Naive B cell (primary cell): ENCODE data around the gene DIP2B. TPM values are rescaled to one million over a fixed set of nuclear protein-coding genes. Genes with fewer than 3 reads are reported as not detected.
A peak's percentile ranks its signal among the peaks of the same experiment; 100 is the strongest.
"Not testable (repeated sequence)": the region's sequence is repeated elsewhere in the genome, so short reads cannot be mapped to it uniquely, and the experiment has no call there.

ENCODE experiments used
- ATAC-seq, 2 donors: fragments of 150-1000 bp; cut with Tn5 transposase; 2 replicates each; pipeline ENCODE4 v1.10.0; 2021; ENCODE audit warnings: low read depth in 2 of 2, mild to moderate bottlenecking in 2 of 2, moderate library complexity in 2 of 2
- DNase-seq: peaks from one replicate; pipeline ENCODE4 v3.0.0; 2022
- H3K27ac Mint-ChIP-seq, 6 donors: one replicate each; pipeline ENCODE4 v1.8.0; 2020 to 2022; ENCODE audit warnings: mild to moderate bottlenecking in 6 of 6, mixed read lengths in 6 of 6, moderate library complexity in 5 of 6, inconsistent platforms in 2 of 6
- H3K27me3 Mint-ChIP-seq, 3 donors: one replicate each; pipeline ENCODE4 v1.8.0; 2021 to 2022; ENCODE audit warnings: mixed read lengths in 3 of 3, mild to moderate bottlenecking in 1 of 3
- H3K36me3 Mint-ChIP-seq, 2 donors: one replicate each; pipeline ENCODE4 v1.8.0; 2020 to 2022; ENCODE audit warnings: mixed read lengths in 2 of 2, inconsistent platforms in 1 of 2, mild to moderate bottlenecking in 1 of 2
- H3K4me1 Mint-ChIP-seq, 3 donors: one replicate each; pipeline ENCODE4 v1.8.0; 2020 to 2022; ENCODE audit warnings: mixed read lengths in 3 of 3, inconsistent platforms in 1 of 3, mild to moderate bottlenecking in 1 of 3, moderate library complexity in 1 of 3
- H3K4me3 Mint-ChIP-seq, 8 donors: one replicate each; pipeline ENCODE4 v1.8.0; 2020 to 2022; ENCODE audit warnings: mild to moderate bottlenecking in 8 of 8, mixed read lengths in 8 of 8, moderate library complexity in 8 of 8, inconsistent platforms in 2 of 8
- H3K9me3 Mint-ChIP-seq, 7 donors: one replicate each; pipeline ENCODE4 v1.8.0; 2020 to 2022; ENCODE audit warnings: mixed read lengths in 7 of 7, mild to moderate bottlenecking in 5 of 7, inconsistent platforms in 2 of 7, moderate library complexity in 1 of 7
- polyA plus RNA-seq, 6 donors: library from polyadenylated mRNA; unstranded; fragments of 300-500 nt; fragmentation: Illumina TruSeq; gene quantifications; one replicate each; pipeline ENCODE4 v1.2.3, GENCODE V29; 2021; ENCODE audit warnings: low read depth in 6 of 6

Gene DIP2B
- polyA plus RNA-seq, 6 donors from 2014 or later, result 13.4 to 26.7 (median 18.1) TPM

DNA sequence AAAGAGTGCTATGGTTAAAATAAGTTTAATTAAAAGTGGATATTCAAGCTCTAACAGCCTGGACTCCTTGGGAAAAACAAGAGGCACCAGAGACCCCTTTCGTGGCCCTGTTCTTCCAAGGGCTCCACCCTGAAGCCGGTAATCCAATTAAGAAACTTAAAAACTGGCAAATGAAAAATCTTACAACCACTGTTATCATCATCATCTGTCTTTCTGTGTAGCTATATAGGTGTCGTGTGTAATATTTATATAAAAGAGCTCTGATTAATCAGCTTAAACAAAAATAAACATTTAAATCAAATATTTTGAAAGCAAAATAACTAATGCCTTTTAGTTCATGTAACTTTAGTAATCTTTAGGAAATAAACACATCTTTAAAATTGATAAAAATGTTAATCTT is 263.6 kb downstream of the DIP2B start:
- no peak for ATAC-seq
- no peak overlapping the region for H3K4me3 Mint-ChIP-seq
- peaks cover 0 to 3% (median 0%) of the 10 kb centered on the region in 7 donors for H3K9me3 Mint-ChIP-seq
- no peak for DNase-seq
- peaks cover 20 to 28% (median 27%) of the 10 kb centered on the region in 3 donors for H3K4me1 Mint-ChIP-seq
- no peak overlapping the region for H3K27ac Mint-ChIP-seq
- peaks cover 16 to 19% of the 10 kb centered on the region in 2 donors for H3K36me3 Mint-ChIP-seq
- no peaks in the 10 kb centered on the region for H3K27me3 Mint-ChIP-seq

DNA sequence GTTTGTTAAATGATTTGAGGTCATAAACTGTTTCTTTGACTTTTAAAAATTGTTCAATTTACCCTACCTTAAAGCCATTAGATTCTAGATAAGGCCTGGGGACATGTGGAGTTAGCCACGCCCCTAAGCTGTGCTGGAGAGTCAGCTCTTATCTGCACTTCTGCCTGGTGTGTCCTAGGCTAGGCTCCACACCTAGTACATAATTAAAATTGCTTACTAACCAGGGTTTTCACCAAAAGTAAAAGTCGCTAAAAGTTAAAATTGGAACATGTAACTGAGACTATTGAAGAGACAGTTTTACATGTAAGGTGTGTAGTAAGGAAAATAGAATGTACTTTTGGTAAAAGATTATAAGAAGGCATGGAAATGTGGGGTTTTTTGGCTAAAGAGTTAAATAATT is 264.0 kb downstream of the DIP2B start:
- H3K9me3 Mint-ChIP-seq, DNase-seq, H3K27ac Mint-ChIP-seq, H3K27me3 Mint-ChIP-seq, ATAC-seq, H3K4me3 Mint-ChIP-seq: not testable (repeated sequence)
- Mint-ChIP-seq H3K4me1 (peaks cover 24 to 30% (median 24%) of the 10 kb centered on the region in 3 donors), H3K36me3 (peaks cover 16 to 19% of the 10 kb centered on the region in 2 donors)

DNA sequence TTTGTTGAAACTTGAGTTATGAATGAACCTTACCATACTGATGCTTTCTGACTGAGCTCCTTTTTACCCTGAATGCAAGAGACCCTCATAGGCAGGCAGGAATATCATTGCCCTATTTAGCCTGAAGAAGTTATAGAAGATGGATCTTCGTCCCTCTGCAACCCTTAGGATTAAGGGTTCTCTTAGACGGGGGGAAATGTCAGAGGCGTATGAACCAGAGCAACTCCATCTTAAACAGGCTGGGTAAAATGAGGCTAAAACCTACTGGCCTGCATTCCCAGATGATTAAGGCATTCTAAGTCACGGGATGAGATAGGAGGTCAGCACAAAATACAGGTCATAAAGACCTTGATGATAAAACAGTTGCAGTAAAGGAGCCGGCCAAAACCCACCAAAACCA is 266.6 kb downstream of the DIP2B start:
- Mint-ChIP-seq H3K27ac (peak overlapping the region in 1 of 6 donors; percentile 37), H3K4me1 (peaks cover 16 to 23% (median 17%) of the 10 kb centered on the region in 3 donors), H3K36me3 (peaks cover 16 to 19% of the 10 kb centered on the region in 2 donors), H3K4me3 (peak overlapping the region in 1 of 8 donors; percentile 24), H3K27me3 (no peaks in the 10 kb centered on the region), H3K9me3 (peaks cover 0 to 3% (median 0%) of the 10 kb centered on the region in 7 donors)
- DNase-seq, result no peak
- ATAC-seq, result no peak

DNA sequence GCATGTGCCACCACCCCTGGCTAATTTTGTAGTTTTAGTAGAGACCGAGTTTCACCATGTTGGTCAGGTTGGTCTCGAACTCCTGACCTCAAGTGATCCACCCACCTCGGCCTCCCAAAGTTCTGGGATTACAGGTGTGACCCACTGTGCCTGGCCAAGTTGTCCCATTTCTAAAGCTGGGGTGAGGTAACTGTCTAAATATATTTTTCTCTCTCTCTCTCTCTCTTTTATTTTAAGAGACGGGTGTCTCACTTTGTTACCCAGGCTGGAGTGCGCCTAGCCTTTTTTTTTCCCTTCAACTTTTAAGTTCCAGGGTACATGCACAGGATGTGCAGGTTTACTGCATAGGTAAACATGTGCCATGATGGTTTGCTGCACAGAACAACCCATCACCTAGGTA is 267.7 kb downstream of the DIP2B start:
- peaks cover 16 to 19% of the 10 kb centered on the region in 2 donors for H3K36me3 Mint-ChIP-seq
- peaks cover 12 to 24% (median 13%) of the 10 kb centered on the region in 3 donors for H3K4me1 Mint-ChIP-seq
- no peak for DNase-seq
- H3K27me3 Mint-ChIP-seq, result no peaks in the 10 kb centered on the region
- no peak for ATAC-seq
- H3K4me3 Mint-ChIP-seq, result no peak overlapping the region
- peaks cover 0 to 3% (median 0%) of the 10 kb centered on the region in 7 donors for H3K9me3 Mint-ChIP-seq
- no peak overlapping the region for H3K27ac Mint-ChIP-seq

DNA sequence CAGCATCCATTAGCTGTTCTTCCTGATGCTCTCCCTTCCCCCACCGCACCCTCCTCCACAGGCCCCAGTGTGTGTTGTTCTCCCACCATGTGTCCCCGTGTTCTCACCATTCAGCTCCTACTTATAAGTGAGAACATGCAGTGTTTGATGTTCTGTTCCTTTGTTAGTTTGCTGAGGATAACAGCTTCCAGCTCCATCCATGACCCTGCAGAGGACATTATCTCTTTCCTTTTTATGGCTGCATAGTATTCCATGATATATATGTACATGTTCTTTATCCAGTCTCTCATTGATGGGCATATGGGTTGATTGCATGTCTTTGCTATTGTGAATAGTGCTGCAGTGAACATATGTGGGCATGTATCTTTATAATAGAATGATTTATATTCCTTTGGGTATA is 268.1 kb downstream of the DIP2B start:
- DNase-seq (no peak), ATAC-seq (no peak)
- H3K9me3 Mint-ChIP-seq, result peaks cover 0 to 3% (median 0%) of the 10 kb centered on the region in 7 donors
- H3K27ac Mint-ChIP-seq, result no peak overlapping the region
- H3K36me3 Mint-ChIP-seq, result peaks cover 16 to 19% of the 10 kb centered on the region in 2 donors
- H3K4me3 Mint-ChIP-seq, result no peak overlapping the region
- H3K4me1 Mint-ChIP-seq, result peaks cover 12 to 24% (median 13%) of the 10 kb centered on the region in 3 donors
- H3K27me3 Mint-ChIP-seq, result no peaks in the 10 kb centered on the region

DNA sequence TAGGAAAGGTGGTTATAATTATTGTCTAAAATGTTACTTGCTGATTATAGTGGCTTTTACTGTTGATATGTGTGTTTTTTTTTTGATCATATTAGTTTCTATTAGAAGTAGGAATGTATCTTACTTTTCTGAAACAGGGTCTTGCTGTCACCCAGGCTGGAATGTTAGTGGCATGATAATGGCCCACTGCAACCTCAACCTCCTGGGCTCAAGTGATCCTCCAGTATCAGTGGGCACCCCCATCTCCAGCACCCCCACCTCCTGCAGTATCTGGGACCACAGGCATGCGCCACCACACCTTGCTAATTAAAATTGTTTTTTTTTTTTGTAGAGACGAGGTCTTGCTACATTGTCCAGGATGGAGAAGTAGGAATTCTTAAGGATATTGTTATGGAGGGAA is 270.5 kb downstream of the DIP2B start:
- Mint-ChIP-seq H3K4me3 (no peak overlapping the region), H3K27me3 (no peaks in the 10 kb centered on the region), H3K4me1 (peaks cover 14 to 25% (median 23%) of the 10 kb centered on the region in 3 donors), H3K36me3 (peaks cover 16 to 25% of the 10 kb centered on the region in 2 donors), H3K27ac (peak overlapping the region in 1 of 6 donors; percentile 60), H3K9me3 (peaks cover 0 to 3% (median 0%) of the 10 kb centered on the region in 7 donors)
- no peak for ATAC-seq
- no peak for DNase-seq

GRCh38 chr12:50776749-50777728 is 272.3 kb downstream of the DIP2B start:
- DNase-seq (no peak), ATAC-seq (no peak)
- peaks cover 0 to 3% (median 0%) of the 10 kb centered on the region in 7 donors for H3K9me3 Mint-ChIP-seq
- H3K27ac Mint-ChIP-seq, result peak overlapping the region in 2 of 6 donors; percentile 38 to 62
- H3K4me3 Mint-ChIP-seq, result no peak overlapping the region
- H3K4me1 Mint-ChIP-seq, result peaks cover 14 to 25% (median 23%) of the 10 kb centered on the region in 3 donors
- H3K36me3 Mint-ChIP-seq, result peaks cover 12 to 14% of the 10 kb centered on the region in 2 donors
- no peaks in the 10 kb centered on the region for H3K27me3 Mint-ChIP-seq

GRCh38 chr12:50778663-50779590 is 274.1 kb downstream of the DIP2B start:
- Mint-ChIP-seq H3K27ac (peak overlapping the region in 2 of 6 donors; percentile 31 to 65), H3K27me3 (no peaks in the 10 kb centered on the region), H3K36me3 (peaks cover 6% of the 10 kb centered on the region in 2 donors), H3K4me3 (no peak overlapping the region), H3K4me1 (peaks cover 5 to 22% (median 15%) of the 10 kb centered on the region in 3 donors), H3K9me3 (peaks cover 0 to 1% (median 0%) of the 10 kb centered on the region in 7 donors)
- ATAC-seq (no peak), DNase-seq (no peak)

GRCh38 chr12:50780013-50780412 is 275.2 kb downstream of the DIP2B start:
- DNase-seq, result no peak
- Mint-ChIP-seq H3K4me3 (no peak overlapping the region), H3K36me3 (peaks cover 6 to 13% of the 10 kb centered on the region in 2 donors), H3K9me3 (peaks cover 0 to 1% (median 0%) of the 10 kb centered on the region in 7 donors), H3K4me1 (peaks cover 5 to 15% (median 13%) of the 10 kb centered on the region in 3 donors), H3K27me3 (no peaks in the 10 kb centered on the region), H3K27ac (no peak overlapping the region)
- no peak for ATAC-seq

- Mint-ChIP-seq H3K36me3 (peaks cover 33 to 40% of the 10 kb centered on the region in 2 donors), H3K27me3 (no peaks in the 10 kb centered on the region), H3K4me3 (no peak overlapping the region), H3K9me3 (peaks cover 4 to 22% (median 9%) of the 10 kb centered on the region in 7 donors), H3K4me1 (peaks cover 0 to 5% (median under 1%) of the 10 kb centered on the region in 3 donors), H3K27ac (peak overlapping the region in 1 of 6 donors; percentile 9)
- no peak for DNase-seq
- no peak for ATAC-seq
Measured at GRCh38 chr12:50784501-50784900, 279.7 kb downstream of the DIP2B start.

DNA sequence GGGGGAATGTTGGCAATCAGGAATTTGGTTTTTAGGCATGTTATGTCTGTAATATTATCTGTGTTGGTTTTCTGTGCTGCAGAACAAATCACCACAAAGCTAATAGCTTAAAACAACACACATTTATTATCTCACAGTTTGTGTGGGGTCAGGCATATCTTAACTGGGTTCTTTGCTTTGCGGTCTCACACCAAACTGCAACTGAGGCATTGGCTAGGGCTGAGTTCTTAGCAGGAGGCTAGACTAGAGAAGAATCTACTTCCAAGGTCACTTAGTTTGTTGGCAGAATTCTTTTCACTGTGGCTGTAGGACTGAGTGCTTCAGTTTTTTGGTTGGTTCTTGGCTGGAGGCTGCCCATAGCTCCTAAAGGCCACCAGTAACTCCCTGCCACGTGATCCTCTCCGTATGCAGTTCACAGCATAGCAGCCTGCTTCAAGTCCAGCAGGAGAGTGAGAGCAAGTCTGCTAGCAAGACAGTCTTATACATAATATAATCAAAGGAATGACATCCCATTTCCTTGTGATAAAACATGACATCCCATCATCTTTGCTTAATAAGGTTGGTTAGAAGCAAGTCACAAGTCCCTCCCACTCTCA is 280.7 kb downstream of the DIP2B start:
- Mint-ChIP-seq H3K9me3 (peaks cover 4 to 22% (median 9%) of the 10 kb centered on the region in 7 donors), H3K27ac (peak overlapping the region in 1 of 6 donors; percentile 22), H3K4me3 (no peak overlapping the region), H3K4me1 (peaks cover 0 to 7% (median 3%) of the 10 kb centered on the region in 3 donors), H3K36me3 (peaks cover 33 to 34% of the 10 kb centered on the region in 2 donors), H3K27me3 (no peaks in the 10 kb centered on the region)
- ATAC-seq (no peak), DNase-seq (no peak)

- DNase-seq, result no peak
- no peak for ATAC-seq
- Mint-ChIP-seq H3K36me3 (peaks cover 32 to 34% of the 10 kb centered on the region in 2 donors), H3K27ac (peak overlapping the region in 1 of 6 donors; percentile 85), H3K4me1 (peaks cover 8 to 15% (median 14%) of the 10 kb centered on the region in 3 donors), H3K27me3 (no peaks in the 10 kb centered on the region), H3K4me3 (no peak overlapping the region), H3K9me3 (peaks cover 4 to 22% (median 9%) of the 10 kb centered on the region in 7 donors)
Measured at GRCh38 chr12:50786498-50787231, 281.9 kb downstream of the DIP2B start.
